Stimulated activated memory B cell treated with anti-CD40 and anti-IgM and Interleukin-4, amounts not matched to agents 10 μg/mL and 1 μg/mL and 100 μg/mL, for 72 hours (primary cell): ENCODE results near the gene SPIRE1.
A peak's percentile ranks its signal among the peaks of the same experiment; 100 is the strongest.
"Not testable (repeated sequence)": the region's sequence is repeated elsewhere in the genome, so short reads cannot be mapped to it uniquely, and the experiment has no call there.

ENCODE experiments used
- ATAC-seq: fragments of 150-1000 bp; cut with Tn5 transposase; 2 replicates; pipeline ENCODE4 v1.10.0; 2021
- H3K27ac Mint-ChIP-seq: one replicate; pipeline ENCODE4 v1.8.0; 2022; ENCODE audit warnings: mild to moderate bottlenecking, mixed read lengths
- H3K27me3 Mint-ChIP-seq: one replicate; pipeline ENCODE4 v1.8.0; 2022; ENCODE audit warnings: mixed read lengths
- H3K36me3 Mint-ChIP-seq: one replicate; pipeline ENCODE4 v1.8.0; 2022; ENCODE audit warnings: mixed read lengths
- H3K4me1 Mint-ChIP-seq: one replicate; pipeline ENCODE4 v1.8.0; 2022; ENCODE audit warnings: mixed read lengths
- H3K4me3 Mint-ChIP-seq: one replicate; pipeline ENCODE4 v1.8.0; 2022; ENCODE audit warnings: mild to moderate bottlenecking, moderate library complexity, mixed read lengths
- H3K9me3 Mint-ChIP-seq: one replicate; pipeline ENCODE4 v1.8.0; 2022; ENCODE audit warnings: mixed read lengths

SPIRE1 gene

DNA sequence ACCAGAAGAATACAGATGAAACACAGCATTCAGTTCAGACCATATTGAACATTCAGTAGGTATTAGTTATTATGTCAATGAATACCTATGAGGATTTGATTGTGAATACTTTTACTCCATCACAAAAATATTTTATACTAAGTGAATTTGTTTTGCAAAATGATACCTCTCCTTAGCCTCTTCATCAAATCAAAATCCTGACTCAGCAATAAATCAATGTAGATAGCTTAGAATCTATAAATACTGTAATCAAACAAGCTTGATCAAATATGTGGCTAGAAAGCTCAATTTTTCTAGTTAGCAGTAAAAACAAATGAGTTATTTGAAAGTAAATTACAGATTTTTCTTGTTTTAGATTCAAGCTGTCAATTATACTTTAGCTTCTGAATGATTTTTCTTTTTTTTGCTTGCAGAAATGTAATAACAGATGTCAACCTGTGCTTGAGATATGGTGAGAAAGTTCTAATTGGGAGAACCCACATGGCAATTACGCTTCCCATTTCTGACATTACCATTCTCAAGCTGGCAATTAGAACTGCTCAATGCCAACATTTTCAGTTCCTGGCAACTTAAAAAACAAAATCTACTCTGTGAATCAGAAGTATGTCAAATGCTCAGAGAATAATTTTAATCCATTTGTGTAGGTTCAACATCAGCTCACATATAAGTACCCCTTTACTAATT is 140.6 kb downstream of the SPIRE1 start:
- no peak overlapping the region for H3K27ac Mint-ChIP-seq
- no peaks in the 10 kb centered on the region for H3K36me3 Mint-ChIP-seq
- no peaks in the 10 kb centered on the region for H3K9me3 Mint-ChIP-seq
- no peaks in the 10 kb centered on the region for H3K4me1 Mint-ChIP-seq
- ATAC-seq = no peak
- H3K4me3 Mint-ChIP-seq = no peak overlapping the region
- no peaks in the 10 kb centered on the region for H3K27me3 Mint-ChIP-seq

DNA sequence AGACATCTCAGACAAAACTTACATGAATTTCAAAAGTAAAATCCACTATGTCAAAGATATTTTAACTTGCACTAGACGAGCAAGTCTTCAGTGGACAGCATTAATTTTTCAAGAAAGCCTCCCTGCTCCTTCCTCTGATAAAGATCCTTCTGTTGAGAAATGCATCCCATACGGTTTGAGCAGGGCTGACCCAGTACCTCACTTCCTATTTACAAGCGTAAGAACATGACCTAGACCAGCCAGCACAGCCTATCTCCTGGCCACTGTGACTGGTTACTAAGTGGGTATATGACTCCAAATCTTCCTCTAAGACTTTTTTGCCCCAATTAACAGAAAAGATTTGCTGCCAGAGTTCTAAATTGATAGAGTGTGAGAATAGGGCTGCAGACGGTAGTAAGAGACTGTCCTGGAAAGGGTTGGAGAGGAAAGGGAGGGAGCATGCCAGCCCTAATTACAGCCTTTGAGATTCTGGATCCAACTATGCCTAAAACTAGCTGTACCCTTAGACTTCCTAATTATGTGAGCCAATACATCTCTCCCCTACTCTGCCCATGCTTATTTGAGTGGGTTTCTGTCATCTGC is 141.8 kb downstream of the SPIRE1 start:
- ATAC-seq = no peak
- no peaks in the 10 kb centered on the region for H3K9me3 Mint-ChIP-seq
- no peak overlapping the region for H3K4me3 Mint-ChIP-seq
- no peaks in the 10 kb centered on the region for H3K27me3 Mint-ChIP-seq
- no peaks in the 10 kb centered on the region for H3K4me1 Mint-ChIP-seq
- no peak overlapping the region for H3K27ac Mint-ChIP-seq
- no peaks in the 10 kb centered on the region for H3K36me3 Mint-ChIP-seq

DNA sequence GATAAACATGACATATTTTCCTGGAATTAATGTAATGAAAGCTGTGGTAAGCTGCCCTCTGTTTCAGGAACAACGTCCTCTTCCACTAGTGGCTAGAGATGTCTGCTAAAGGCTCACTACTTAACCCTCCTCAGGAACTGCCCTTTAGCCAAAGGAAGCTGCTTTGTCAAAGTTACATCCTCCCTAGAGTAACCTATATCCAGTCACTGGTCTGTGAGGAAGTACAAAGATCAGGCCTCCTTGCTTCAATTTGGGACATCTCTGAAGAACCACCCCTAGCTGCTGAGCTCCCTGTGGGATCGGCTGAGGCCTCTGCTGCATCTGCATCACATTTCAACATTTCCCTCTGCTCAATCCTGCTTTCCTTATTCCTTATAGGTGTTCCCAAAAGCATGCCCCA is 142.4 kb downstream of the SPIRE1 start:
- Mint-ChIP-seq H3K27ac (no peak overlapping the region), H3K9me3 (no peaks in the 10 kb centered on the region)

DNA sequence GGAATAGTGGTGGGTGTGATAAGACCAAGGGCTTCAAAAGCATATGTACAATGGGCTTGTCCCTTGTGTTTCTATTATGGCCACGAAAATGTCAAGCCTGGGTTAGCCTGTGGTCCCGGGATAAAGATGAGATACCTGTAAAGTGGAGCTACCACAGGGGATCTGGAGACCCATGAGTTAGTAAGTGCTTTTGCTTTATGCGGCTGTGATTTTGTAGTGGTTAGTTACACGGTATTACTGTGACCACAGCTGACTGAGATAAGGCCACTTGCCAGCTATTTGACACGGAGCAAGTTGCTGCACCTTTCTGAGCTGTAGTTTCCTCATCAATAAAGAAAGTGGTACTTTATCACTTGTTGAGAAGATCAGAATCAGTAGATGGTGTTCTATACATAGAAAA is 150.9 kb downstream of the SPIRE1 start:
- ATAC-seq = no peak
- Mint-ChIP-seq H3K4me1 (no peaks in the 10 kb centered on the region), H3K9me3 (no peaks in the 10 kb centered on the region), H3K4me3 (no peak overlapping the region), H3K36me3 (no peaks in the 10 kb centered on the region), H3K27ac (no peak overlapping the region), H3K27me3 (no peaks in the 10 kb centered on the region)

More for the DNA sequence above, 142.4 kb downstream of the SPIRE1 start:
- no peaks in the 10 kb centered on the region for H3K27me3 Mint-ChIP-seq
- no peak for ATAC-seq
- H3K4me3 Mint-ChIP-seq = no peak overlapping the region
- H3K36me3 Mint-ChIP-seq = no peaks in the 10 kb centered on the region
- H3K4me1 Mint-ChIP-seq = no peaks in the 10 kb centered on the region

DNA sequence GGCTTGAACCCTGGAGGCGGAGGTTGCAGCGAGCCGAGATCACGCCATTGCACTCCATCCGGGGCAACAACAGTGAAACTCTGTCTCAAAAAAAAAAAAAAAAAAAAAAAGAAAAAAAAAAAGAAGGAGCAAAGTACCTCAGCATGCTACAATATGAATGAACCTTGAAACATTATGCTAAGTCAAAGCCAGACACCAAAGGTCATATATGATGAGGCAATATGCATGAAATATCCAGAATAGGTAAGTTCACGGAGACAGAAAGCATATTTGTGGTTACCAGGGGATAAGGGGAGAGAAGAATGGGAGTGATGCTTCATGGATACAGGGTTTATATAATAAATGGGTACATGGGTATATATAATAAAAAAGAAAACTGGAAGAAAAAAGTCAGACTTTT is 156.9 kb downstream of the SPIRE1 start:
- no peak overlapping the region for H3K27ac Mint-ChIP-seq
- no peak for ATAC-seq
- H3K9me3 Mint-ChIP-seq = no peaks in the 10 kb centered on the region
- no peaks in the 10 kb centered on the region for H3K4me1 Mint-ChIP-seq
- no peaks in the 10 kb centered on the region for H3K27me3 Mint-ChIP-seq
- H3K4me3 Mint-ChIP-seq = no peak overlapping the region
- H3K36me3 Mint-ChIP-seq = no peaks in the 10 kb centered on the region

DNA sequence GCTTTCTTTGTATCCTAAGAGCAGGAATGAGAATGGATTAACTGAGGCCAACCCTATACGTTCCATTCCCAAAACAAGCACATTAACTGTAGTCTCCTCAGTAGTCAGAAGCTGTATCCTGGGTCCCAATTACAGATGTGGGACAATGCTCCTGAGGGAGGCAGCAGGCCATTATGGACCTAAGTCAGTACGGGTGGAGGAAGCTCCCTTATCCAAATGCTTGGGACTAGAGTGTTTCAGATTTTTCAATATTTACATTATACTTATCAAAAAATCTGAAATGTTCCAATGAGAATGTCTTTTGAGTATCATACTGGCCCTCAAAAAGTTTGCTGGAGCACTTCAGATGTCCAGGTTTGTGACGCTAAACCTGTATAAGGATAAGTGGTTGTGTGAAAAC is 160.1 kb downstream of the SPIRE1 start:
- H3K36me3 Mint-ChIP-seq = no peaks in the 10 kb centered on the region
- H3K4me3 Mint-ChIP-seq = no peak overlapping the region
- no peak overlapping the region for H3K27ac Mint-ChIP-seq
- no peak for ATAC-seq
- no peaks in the 10 kb centered on the region for H3K4me1 Mint-ChIP-seq
- H3K27me3 Mint-ChIP-seq = no peaks in the 10 kb centered on the region
- H3K9me3 Mint-ChIP-seq = no peaks in the 10 kb centered on the region

DNA sequence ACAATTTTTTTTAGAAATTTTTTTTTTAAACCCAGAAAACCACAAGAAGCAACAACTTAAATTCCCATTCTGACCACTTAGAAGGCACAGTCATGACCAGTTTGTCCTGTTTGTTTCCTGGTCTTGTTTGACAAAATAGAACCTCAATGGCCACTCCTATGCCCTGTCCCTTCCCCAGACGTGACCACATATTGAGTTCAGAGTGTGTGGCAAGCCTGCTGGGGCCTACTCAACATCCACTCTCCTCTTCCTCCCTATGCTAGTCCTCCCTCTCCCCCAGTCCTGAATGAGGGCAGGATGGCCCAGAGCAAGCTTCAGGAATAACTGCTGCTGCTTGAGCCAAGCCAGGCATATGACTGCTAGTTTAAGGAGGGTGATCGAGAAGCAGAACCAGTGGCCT is 160.6 kb downstream of the SPIRE1 start:
- no peak for ATAC-seq
- H3K27ac Mint-ChIP-seq = no peak overlapping the region
- no peaks in the 10 kb centered on the region for H3K9me3 Mint-ChIP-seq
- H3K4me3 Mint-ChIP-seq = no peak overlapping the region
- no peaks in the 10 kb centered on the region for H3K4me1 Mint-ChIP-seq
- no peaks in the 10 kb centered on the region for H3K27me3 Mint-ChIP-seq
- no peaks in the 10 kb centered on the region for H3K36me3 Mint-ChIP-seq

DNA sequence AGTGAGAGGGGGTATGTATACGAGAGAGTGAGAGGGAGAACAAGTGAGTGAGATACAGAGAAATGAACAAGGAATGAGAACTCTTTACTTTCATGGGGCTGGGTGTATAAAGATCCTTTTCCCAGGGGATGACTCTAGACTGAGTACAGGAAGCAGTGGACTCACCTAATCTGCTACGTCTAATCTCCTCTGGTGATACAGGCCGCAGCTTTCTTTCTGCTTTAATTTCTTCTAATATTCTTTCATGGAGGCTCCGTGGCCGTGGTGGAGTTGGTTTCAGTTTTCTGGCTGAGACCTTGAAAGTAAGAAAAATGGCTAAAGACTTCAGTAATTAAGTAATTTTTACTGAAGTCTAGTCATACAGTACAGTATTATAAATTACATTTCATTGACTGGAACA is 165.0 kb downstream of the SPIRE1 start:
- H3K27ac Mint-ChIP-seq = no peak overlapping the region
- H3K27me3 Mint-ChIP-seq = no peaks in the 10 kb centered on the region
- no peak overlapping the region for H3K4me3 Mint-ChIP-seq
- H3K4me1 Mint-ChIP-seq = no peaks in the 10 kb centered on the region
- H3K36me3 Mint-ChIP-seq = peaks cover 13% of the 10 kb centered on the region
- H3K9me3 Mint-ChIP-seq = no peaks in the 10 kb centered on the region
- no peak for ATAC-seq

DNA sequence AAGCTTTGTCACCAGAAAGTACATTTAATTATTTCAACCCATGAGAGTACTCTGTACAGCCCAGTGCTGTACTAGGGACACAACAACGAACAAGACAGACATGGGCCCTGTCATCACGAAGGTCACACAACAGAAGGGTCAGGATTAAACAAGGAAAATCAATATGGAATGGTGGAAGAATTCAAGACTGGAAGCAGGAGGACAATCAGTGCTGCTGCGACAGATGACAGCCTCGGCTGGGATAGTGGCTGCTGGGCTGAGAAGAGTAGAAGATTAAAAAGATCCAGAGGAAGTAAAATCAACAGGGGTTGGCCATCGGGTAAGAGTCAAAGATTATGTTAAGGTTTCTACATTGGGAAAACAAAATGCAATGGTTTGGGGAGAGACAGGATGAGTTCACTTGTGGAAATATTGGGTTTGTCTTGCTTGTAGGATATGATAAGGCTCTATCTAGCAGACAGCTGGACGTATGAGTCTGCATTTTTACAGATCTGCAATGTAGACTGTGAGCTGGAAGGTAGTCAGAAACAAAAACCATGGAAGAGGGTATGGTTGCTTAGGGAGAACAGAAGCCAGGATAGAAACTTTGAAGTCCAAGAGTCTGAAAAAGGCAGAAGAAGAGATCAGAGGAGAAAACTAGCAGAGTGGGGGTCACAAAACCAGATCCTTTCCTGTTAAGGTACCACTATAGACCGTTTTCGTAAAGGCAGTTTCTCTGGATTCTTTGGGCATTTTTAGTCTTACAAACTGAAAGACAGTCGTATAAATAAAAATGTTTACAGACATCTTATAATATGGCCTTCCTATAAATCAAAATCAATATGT is 166.1 kb downstream of the SPIRE1 start:
- H3K27me3 Mint-ChIP-seq = no peaks in the 10 kb centered on the region
- H3K4me3 Mint-ChIP-seq = no peak overlapping the region
- peaks cover 13% of the 10 kb centered on the region for H3K36me3 Mint-ChIP-seq
- no peak overlapping the region for H3K27ac Mint-ChIP-seq
- ATAC-seq = no peak
- no peaks in the 10 kb centered on the region for H3K9me3 Mint-ChIP-seq
- no peaks in the 10 kb centered on the region for H3K4me1 Mint-ChIP-seq

DNA sequence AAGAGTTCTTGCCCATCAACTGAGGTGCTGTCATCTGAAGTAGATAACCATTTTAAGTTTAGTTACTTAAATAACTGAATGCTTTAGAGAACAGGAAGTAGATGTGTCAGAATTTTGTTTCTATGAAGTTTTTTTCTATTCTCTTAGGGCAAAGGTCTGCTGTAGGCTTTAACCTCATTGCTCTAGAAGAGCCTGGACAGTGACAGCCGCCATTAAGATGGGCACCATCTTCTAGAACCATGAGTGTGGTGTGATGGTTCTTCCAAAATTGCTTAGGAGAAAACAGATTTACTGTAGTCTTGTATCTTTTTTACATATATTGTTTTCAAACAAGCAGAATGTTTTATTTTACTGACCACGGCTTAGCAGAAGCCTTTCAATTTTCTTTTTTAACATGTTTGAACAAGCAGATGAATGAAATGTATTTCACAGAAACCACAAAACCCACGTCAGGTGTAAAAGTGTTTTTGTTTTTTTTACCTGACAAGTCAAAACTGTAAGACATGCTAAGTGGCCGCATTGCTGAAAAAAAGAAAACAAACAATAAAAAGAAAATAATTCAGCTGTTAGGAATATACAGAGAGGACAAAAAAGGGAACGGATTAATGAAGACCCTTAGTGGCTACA is 172.3 kb downstream of the SPIRE1 start:
- Mint-ChIP-seq H3K4me1 (no peaks in the 10 kb centered on the region), H3K27ac (no peak overlapping the region), H3K4me3 (no peak overlapping the region), H3K9me3 (no peaks in the 10 kb centered on the region), H3K27me3 (no peaks in the 10 kb centered on the region), H3K36me3 (peaks cover 5% of the 10 kb centered on the region)
- ATAC-seq = no peak

DNA sequence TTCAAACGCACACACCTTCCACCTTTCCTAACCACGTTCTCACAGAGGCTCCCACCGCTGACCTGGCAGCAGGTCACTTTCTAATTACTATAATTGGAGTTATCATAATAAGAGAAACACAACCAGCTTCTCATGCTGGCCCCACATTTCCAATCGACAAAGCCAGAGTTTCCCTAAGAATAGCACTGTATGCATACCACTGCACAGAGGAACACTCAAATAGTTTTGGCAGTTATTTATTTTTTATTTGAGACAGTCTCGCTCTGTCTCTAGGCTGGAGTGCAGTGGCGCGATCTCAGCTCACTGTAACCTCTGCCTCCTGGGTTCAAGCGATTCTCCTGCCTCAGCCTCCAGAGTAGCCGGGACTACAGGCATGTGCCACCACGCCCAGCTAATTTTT is 176.0 kb downstream of the SPIRE1 start:
- ATAC-seq, H3K4me1 Mint-ChIP-seq, H3K9me3 Mint-ChIP-seq, H3K27me3 Mint-ChIP-seq, H3K4me3 Mint-ChIP-seq, H3K36me3 Mint-ChIP-seq, H3K27ac Mint-ChIP-seq: not testable (repeated sequence)

DNA sequence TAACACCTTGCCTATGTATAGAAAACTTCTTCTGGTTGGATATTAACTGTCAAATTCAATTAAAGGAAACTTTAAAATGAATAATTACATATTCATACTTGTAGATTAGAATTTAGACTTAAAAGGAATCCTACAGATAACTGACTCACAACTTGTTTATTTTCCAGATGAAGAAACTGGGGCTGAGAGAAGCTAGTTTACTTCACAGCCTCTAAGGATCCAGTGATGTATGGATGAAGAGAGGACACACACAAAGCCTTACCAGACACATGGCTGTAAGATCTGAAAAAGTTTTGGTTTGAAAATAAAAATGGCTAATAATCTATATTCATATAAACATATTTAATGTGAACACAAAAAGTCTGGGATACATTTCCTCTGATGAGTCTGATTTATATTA is 177.9 kb downstream of the SPIRE1 start:
- ATAC-seq = no peak
- Mint-ChIP-seq H3K9me3 (no peaks in the 10 kb centered on the region), H3K4me3 (no peak overlapping the region), H3K36me3 (no peaks in the 10 kb centered on the region), H3K4me1 (no peaks in the 10 kb centered on the region), H3K27me3 (no peaks in the 10 kb centered on the region), H3K27ac (no peak overlapping the region)

DNA sequence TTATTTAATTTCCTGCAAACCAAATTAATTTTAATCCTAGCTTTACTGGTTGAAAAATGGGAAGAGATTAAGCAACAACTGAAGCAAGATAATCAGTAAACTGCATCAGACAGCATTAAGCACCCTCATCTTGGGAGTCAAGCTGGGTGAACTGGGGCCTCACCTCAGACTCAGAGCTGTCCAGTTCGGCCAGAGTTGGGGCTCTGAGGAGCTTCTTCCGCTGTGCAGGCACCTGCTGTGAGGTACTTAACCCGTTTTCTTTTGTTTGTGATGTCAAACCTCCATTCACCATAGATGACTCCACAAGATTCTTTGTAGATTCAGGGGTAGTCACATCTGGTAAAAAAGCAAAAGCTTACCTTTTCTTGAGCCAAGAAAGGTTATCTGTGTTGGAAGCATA is 178.4 kb downstream of the SPIRE1 start:
- Mint-ChIP-seq H3K27me3 (no peaks in the 10 kb centered on the region), H3K4me3 (no peak overlapping the region), H3K9me3 (no peaks in the 10 kb centered on the region), H3K36me3 (no peaks in the 10 kb centered on the region), H3K4me1 (no peaks in the 10 kb centered on the region), H3K27ac (no peak overlapping the region)
- no peak for ATAC-seq

DNA sequence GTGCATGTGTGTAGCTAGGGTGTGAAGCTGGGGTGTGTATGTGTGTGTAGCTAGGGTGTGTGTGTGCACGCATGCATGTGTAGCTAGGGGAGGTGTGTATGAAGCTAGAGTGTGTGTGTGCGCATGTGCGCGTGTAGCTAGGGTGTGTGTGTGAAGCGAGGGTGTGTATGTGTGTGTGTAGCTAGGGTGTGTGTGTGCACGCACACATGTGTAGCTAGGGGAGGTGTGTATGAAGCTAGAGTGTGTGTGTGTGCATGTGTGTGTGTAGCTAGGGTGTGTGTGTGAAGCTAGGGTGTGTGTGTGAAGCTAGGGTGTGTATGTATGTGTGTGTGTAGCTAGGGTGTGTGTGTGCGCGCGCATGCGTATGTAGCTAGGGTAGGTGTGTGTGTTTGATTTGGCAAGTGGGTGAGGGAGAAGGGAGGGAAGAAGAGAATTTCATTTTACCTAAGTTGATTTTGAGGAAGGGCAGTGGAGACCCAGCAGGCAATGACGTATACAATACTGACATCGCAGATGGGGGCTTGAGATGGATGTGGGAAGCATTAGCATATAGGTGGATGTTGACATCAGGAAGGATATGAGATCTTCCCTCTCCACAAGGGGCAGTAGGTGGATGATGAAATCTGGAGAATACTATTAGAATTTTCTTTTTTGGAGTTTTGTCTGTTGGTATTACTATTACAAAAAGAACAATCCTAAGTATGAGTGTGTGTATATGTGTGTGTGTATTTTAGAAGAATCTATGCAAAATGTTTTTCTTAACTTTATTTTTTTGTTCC is 179.4 kb downstream of the SPIRE1 start:
- Mint-ChIP-seq H3K36me3 (no peaks in the 10 kb centered on the region), H3K27ac (no peak overlapping the region), H3K27me3 (no peaks in the 10 kb centered on the region), H3K4me1 (no peaks in the 10 kb centered on the region), H3K9me3 (no peaks in the 10 kb centered on the region), H3K4me3 (no peak overlapping the region)
- peak; percentile 36 for ATAC-seq

DNA sequence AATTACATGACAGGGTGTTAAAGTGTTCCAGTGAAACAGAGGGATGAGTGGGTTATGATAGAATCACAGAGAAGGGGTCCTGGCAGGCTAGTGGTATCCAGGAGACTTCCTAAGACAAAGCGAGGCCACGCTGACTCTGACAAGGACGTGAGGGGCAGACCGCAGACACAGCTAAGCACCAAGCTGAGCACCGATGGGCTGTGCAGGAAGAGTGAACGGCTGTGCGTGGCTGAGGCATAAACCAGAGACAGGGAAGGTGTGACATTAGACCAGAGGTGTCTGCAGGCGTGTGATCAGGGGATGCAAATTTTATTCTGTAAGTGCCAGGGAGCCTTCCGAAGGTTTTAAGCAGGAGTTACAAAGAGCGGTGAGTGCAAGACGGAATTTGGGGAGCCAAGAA is 180.3 kb downstream of the SPIRE1 start:
- ATAC-seq = no peak
- Mint-ChIP-seq H3K9me3 (no peaks in the 10 kb centered on the region), H3K4me3 (no peak overlapping the region), H3K4me1 (no peaks in the 10 kb centered on the region), H3K36me3 (no peaks in the 10 kb centered on the region), H3K27me3 (no peaks in the 10 kb centered on the region), H3K27ac (no peak overlapping the region)
